ENCODE measurements around the gene SLC39A10.

The SLC39A10 gene

GRCh38 chr2:195758846-195759245, 101.8 kb downstream of the SLC39A10 start:
- no peak for DNase-seq (ENCODE audit: low read depth)
- TF ChIP-seq CTCF (IDR thresholded peaks at IDR 0.05; ENCODE audit: low read length, missing control alignments), result no peak
- H3K4me3 ChIP-seq (replicated peaks; ENCODE audit: low read depth, low read length), result no peak overlapping the region

DNA sequence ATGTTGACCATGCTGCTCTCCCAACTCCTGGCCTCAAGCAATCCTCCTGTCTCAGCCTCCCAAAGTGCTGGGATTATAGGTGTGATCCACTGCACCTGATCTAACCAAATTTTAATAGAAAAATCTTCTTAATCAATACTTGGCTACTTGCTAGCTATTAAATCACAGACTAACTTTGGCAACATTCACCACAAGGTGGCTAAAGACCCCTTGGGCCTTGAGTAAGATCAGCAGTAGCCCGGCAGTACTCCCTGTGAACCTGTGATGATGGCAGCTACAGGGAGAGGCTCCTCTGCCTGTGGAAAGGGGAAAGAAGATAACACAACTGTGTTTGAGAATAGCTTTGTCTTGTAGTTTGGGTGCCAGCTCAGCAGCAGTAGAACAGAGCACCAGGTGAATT, 102.9 kb downstream of the SLC39A10 start:
- H3K4me3 ChIP-seq (replicated peaks; ENCODE audit: low read depth, low read length), result no peak overlapping the region
- no peak for TF ChIP-seq CTCF (IDR thresholded peaks at IDR 0.05; ENCODE audit: low read length, missing control alignments)
- DNase-seq (ENCODE audit: low read depth), result no peak

DNA sequence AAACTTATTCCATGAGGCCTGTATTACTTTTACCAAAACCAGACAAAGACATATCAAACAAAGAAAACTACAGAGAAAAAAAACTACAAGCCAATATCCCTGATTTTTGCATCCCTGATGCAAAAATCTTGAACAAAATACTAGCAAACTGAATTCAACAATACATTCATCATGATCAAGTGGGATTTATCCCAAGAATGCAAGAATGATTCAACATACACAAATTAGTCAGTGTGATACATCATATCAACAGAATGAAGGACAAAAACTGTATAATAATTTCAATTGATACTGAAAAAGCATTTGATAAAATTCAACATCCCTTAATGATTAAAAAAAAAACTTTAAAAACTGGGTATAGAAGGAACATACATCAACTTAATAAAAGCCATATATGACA, 106.8 kb downstream of the SLC39A10 start:
- H3K4me3 ChIP-seq (replicated peaks; ENCODE audit: low read depth, low read length), result no peak overlapping the region
- TF ChIP-seq CTCF (IDR thresholded peaks at IDR 0.05; ENCODE audit: low read length, missing control alignments), result no peak
- DNase-seq (ENCODE audit: low read depth), result no peak

GRCh38 chr2:195766691-195767090, 109.7 kb downstream of the SLC39A10 start:
- TF ChIP-seq CTCF (IDR thresholded peaks at IDR 0.05; ENCODE audit: low read length, missing control alignments), result no peak
- DNase-seq (ENCODE audit: low read depth), result no peak
- no peak overlapping the region for H3K4me3 ChIP-seq (replicated peaks; ENCODE audit: low read depth, low read length)

DNA sequence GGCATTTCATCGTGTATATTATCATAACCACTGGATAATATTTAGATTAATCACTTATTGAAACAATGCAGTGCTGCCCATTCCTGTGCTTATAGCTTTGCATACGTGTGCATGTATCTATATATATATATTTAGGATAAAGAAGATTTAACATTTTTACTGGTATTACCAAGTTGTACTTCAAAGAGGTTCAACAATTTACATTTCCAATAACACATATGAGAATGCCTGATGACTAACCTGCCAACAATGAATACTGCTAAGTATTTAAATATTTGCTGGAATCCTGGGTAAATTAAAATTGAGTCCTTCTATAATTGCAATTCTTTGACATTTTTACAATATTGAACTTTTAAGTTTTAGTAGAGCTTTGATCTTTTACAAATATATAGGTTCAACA, 111.4 kb downstream of the SLC39A10 start:
- no peak overlapping the region for H3K4me3 ChIP-seq (replicated peaks; ENCODE audit: low read depth, low read length)
- no peak for TF ChIP-seq CTCF (IDR thresholded peaks at IDR 0.05; ENCODE audit: low read length, missing control alignments)
- DNase-seq (ENCODE audit: low read depth), result no peak

GRCh38 chr2:195769975-195770374, 112.9 kb downstream of the SLC39A10 start:
- H3K4me3 ChIP-seq (replicated peaks; ENCODE audit: low read depth, low read length), result no peak overlapping the region
- TF ChIP-seq CTCF (IDR thresholded peaks at IDR 0.05; ENCODE audit: low read length, missing control alignments), result no peak
- no peak for DNase-seq (ENCODE audit: low read depth)

DNA sequence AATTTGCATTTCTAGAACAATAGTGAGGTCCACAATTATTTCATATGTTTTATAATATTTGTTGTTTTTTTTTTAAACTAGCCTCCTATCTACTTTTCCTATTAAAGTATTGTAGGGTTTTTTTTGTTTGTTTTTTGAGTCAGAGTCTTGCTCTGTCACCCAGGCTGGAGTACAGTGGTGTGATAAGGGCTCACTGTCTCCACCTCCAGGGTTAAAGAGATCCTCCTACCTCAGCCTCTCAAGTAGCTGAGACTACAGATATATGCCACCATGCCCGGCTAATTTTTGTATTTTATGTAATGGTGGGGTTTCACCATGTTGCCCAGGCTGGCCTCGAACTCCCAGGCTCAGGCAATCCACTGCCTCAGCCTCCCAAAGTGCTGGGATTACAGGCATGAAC, 122.5 kb downstream of the SLC39A10 start:
- no peak overlapping the region for H3K4me3 ChIP-seq (replicated peaks; ENCODE audit: low read depth, low read length)
- DNase-seq (ENCODE audit: low read depth), result no peak
- no peak for TF ChIP-seq CTCF (IDR thresholded peaks at IDR 0.05; ENCODE audit: low read length, missing control alignments)
